BE2C (cell line): ENCODE results near the gene UBE2V1.
"Not testable (repeated sequence)": the region's sequence is repeated elsewhere in the genome, so short reads cannot be mapped to it uniquely, and the experiment has no call there.

Experiments used
- DNase-seq: peaks from one replicate; pipeline ENCODE4 v3.0.0-alpha.2; 2020
- H3K27me3 ChIP-seq: fragments of 250-450 bp; sonication (Bioruptor Pico); 2 replicates; pipeline ENCODE4 v1.5.1; 2020; ENCODE audit warnings: mild to moderate bottlenecking
- H3K36me3 ChIP-seq: fragments of 250-450 bp; sonication (Bioruptor Pico); 2 replicates; pipeline ENCODE4 v1.5.1; 2020; ENCODE audit warnings: mild to moderate bottlenecking
- H3K4me1 ChIP-seq: fragments of 250-450 bp; sonication (Bioruptor Pico); 2 replicates; pipeline ENCODE4 v1.5.1; 2020
- H3K4me3 ChIP-seq: 2 replicates; pipeline ENCODE4 v1.5.1; 2011; ENCODE audit warnings: low read depth, low read length
- H3K9me3 ChIP-seq: fragments of 250-450 bp; sonication (Bioruptor Pico); 2 replicates; pipeline ENCODE4 v1.5.1; 2020
- CTCF ChIP-seq: IDR thresholded peaks from 2 replicates; pipeline ENCODE4 v1.5.1; 2012; ENCODE audit warnings: mild to moderate bottlenecking, low read depth, low read length

Gene UBE2V1

GRCh38 chr20:50067461-50067860 lies 45.5 kb downstream of the UBE2V1 start:
- no peak for TF ChIP-seq CTCF

GRCh38 chr20:50067018-50067417 lies 45.9 kb downstream of the UBE2V1 start:
- Histone ChIP-seq H3K4me3 (no peak overlapping the region), H3K9me3 (no peaks in the 10 kb centered on the region), H3K27me3 (no peaks in the 10 kb centered on the region), H3K4me1 (peaks cover 7% of the 10 kb centered on the region), H3K36me3 (no peaks in the 10 kb centered on the region)
- TF ChIP-seq CTCF = no peak
- no peak for DNase-seq

More at GRCh38 chr20:50067461-50067860, 45.5 kb downstream of the UBE2V1 start:
- H3K4me3 ChIP-seq = no peak overlapping the region
- no peaks in the 10 kb centered on the region for H3K9me3 ChIP-seq
- no peaks in the 10 kb centered on the region for H3K27me3 ChIP-seq
- no peak for DNase-seq
- peaks cover 7% of the 10 kb centered on the region for H3K4me1 ChIP-seq
- H3K36me3 ChIP-seq = no peaks in the 10 kb centered on the region

GRCh38 chr20:50066161-50066834 lies 46.7 kb downstream of the UBE2V1 start:
- Histone ChIP-seq H3K27me3 (no peaks in the 10 kb centered on the region), H3K9me3 (no peaks in the 10 kb centered on the region), H3K4me3 (no peak overlapping the region), H3K36me3 (no peaks in the 10 kb centered on the region), H3K4me1 (peaks cover 7% of the 10 kb centered on the region)
- TF ChIP-seq CTCF = no peak
- no peak for DNase-seq

- H3K4me1 ChIP-seq = peaks cover 7% of the 10 kb centered on the region
- no peak for DNase-seq
- H3K27me3 ChIP-seq = no peaks in the 10 kb centered on the region
- TF ChIP-seq CTCF = no peak
- H3K36me3 ChIP-seq = no peaks in the 10 kb centered on the region
- no peaks in the 10 kb centered on the region for H3K9me3 ChIP-seq
- H3K4me3 ChIP-seq = no peak overlapping the region
These were observed 47.7 kb downstream of the UBE2V1 start for GRCh38 chr20:50065325-50065615.

GRCh38 chr20:50063763-50064162 lies 49.2 kb downstream of the UBE2V1 start:
- not testable (repeated sequence) for H3K36me3 ChIP-seq, H3K4me3 ChIP-seq, H3K27me3 ChIP-seq, H3K9me3 ChIP-seq, H3K4me1 ChIP-seq, DNase-seq

GRCh38 chr20:50062006-50062838 lies 50.7 kb downstream of the UBE2V1 start:
- no peak overlapping the region for H3K4me3 ChIP-seq
- DNase-seq = no peak
- H3K9me3 ChIP-seq = no peaks in the 10 kb centered on the region
- peaks cover 7% of the 10 kb centered on the region for H3K4me1 ChIP-seq
- no peaks in the 10 kb centered on the region for H3K36me3 ChIP-seq
- no peak for TF ChIP-seq CTCF
- no peaks in the 10 kb centered on the region for H3K27me3 ChIP-seq
